ENCODE results near the gene C12orf75.

Gene C12orf75

GRCh38 chr12:105365231-105365630 lies 34.7 kb downstream of the C12orf75 start:
- no peak for DNase-seq (ENCODE audit: extremely low spot score)
- CTCF ChIA-PET = no interaction called here
- POLR2A ChIA-PET = no interaction called here
- no peak for TF ChIP-seq SP1 (IDR thresholded peaks at IDR 0.05)
- TF ChIP-seq ZNF384 (IDR thresholded peaks at IDR 0.05) = no peak
- no peak for TF ChIP-seq LEF1 (IDR thresholded peaks at IDR 0.05; ENCODE audit: borderline replicate concordance)
- TF ChIP-seq FOXM1 (IDR thresholded peaks at IDR 0.05; ENCODE audit: borderline replicate concordance) = no peak
- TF ChIP-seq CTBP1 (IDR thresholded peaks at IDR 0.05; ENCODE audit: borderline replicate concordance) = no peak
- TF ChIP-seq ELF4 (IDR thresholded peaks at IDR 0.05) = no peak
- no peak for TF ChIP-seq HDGF (IDR thresholded peaks at IDR 0.05; ENCODE audit: borderline replicate concordance)
- TF ChIP-seq FOXA1 (IDR thresholded peaks at IDR 0.05) = no peak
- TF ChIP-seq NFRKB (IDR thresholded peaks at IDR 0.05) = no peak

DNA sequence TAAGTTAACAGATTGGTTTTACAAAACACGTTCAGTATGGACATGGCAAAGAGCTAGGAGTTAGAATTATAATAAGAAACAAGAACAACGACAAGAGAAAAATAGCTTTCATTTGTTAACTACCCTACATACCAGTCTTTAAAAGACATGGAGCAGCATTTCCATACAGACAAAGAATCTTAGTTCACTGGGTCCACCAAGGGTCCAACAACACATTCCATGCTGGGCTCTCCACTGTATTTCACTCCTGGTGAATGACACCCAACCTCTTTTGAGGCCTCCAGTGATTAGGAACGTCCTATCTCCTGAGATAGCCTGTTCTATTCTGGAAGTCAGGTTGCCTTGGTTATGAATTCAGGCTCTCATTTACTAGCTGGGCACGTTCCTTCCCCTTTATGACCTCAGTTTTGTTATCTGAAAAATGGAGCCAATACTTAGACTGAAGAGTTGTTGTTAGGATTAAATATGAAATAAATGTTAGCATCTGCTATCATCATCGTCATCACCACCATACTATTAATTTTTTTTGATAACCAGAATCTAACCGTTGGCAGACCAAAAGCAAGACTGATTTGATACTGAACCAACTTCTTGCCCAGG lies 37.7 kb downstream of the C12orf75 start:
- ChIA-PET POLR2A (no interaction called here), CTCF (no interaction called here)
- DNase-seq (ENCODE audit: extremely low spot score) = no peak
- TF ChIP-seq LEF1 (IDR thresholded peaks at IDR 0.05; ENCODE audit: borderline replicate concordance) (no peak), ZNF384 (IDR thresholded peaks at IDR 0.05) (no peak), FOXK2 (IDR thresholded peaks at IDR 0.05) (no peak)

- POLR2A ChIA-PET = no interaction called here
- CTCF ChIA-PET = no interaction called here
- DNase-seq (ENCODE audit: extremely low spot score) = no peak
- TF ChIP-seq ELF4 (IDR thresholded peaks at IDR 0.05) (no peak), L3MBTL2 (conservative IDR thresholded peaks at IDR 0.05) (no peak), SP1 (IDR thresholded peaks at IDR 0.05) (no peak), TARDBP (IDR thresholded peaks at IDR 0.05) (no peak), CTBP1 (IDR thresholded peaks at IDR 0.05; ENCODE audit: borderline replicate concordance) (no peak), ARNT (IDR thresholded peaks at IDR 0.05) (no peak), FOXA1 (IDR thresholded peaks at IDR 0.05) (no peak), NFRKB (IDR thresholded peaks at IDR 0.05) (no peak), SUZ12 (IDR thresholded peaks at IDR 0.05) (no peak), ZNF384 (IDR thresholded peaks at IDR 0.05) (no peak), FOXK2 (IDR thresholded peaks at IDR 0.05) (no peak), FOXM1 (IDR thresholded peaks at IDR 0.05; ENCODE audit: borderline replicate concordance) (no peak), HDGF (IDR thresholded peaks at IDR 0.05; ENCODE audit: borderline replicate concordance) (no peak), BHLHE40 (IDR thresholded peaks at IDR 0.05; ENCODE audit: borderline replicate concordance) (no peak), LEF1 (IDR thresholded peaks at IDR 0.05; ENCODE audit: borderline replicate concordance) (no peak), PKNOX1 (IDR thresholded peaks at IDR 0.05) (no peak)
Measured at GRCh38 chr12:105369014-105369413, 38.5 kb downstream of the C12orf75 start.

DNA sequence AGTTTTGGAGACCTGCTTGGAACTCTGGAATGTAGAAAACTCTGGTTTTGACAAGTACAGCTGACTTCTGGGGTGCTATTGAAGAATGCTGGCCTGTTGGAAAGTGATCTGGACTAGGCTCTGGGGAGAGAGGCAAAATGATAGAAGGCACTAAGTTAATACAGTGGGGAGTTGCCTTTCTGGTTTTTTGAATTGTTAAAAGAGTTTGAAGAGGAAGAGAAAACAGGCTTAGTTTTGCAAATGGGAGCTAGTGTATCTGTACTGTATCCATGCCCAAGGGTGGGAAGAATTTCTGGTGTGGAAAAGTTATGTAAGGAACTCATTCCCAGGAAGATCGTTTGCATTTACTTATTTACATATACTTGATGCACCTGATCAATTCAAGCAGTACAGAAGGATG lies 43.8 kb downstream of the C12orf75 start:
- TF ChIP-seq SP1 (IDR thresholded peaks at IDR 0.05) = no peak
- no peak for TF ChIP-seq TARDBP (IDR thresholded peaks at IDR 0.05)
- TF ChIP-seq ZNF384 (IDR thresholded peaks at IDR 0.05) = no peak
- no peak for TF ChIP-seq HDGF (IDR thresholded peaks at IDR 0.05; ENCODE audit: borderline replicate concordance)
- TF ChIP-seq NFRKB (IDR thresholded peaks at IDR 0.05) = no peak
- no peak for TF ChIP-seq BHLHE40 (IDR thresholded peaks at IDR 0.05; ENCODE audit: borderline replicate concordance)
- no peak for TF ChIP-seq CTBP1 (IDR thresholded peaks at IDR 0.05; ENCODE audit: borderline replicate concordance)
- TF ChIP-seq PKNOX1 (IDR thresholded peaks at IDR 0.05) = no peak
- no peak for TF ChIP-seq FOXA1 (IDR thresholded peaks at IDR 0.05)
- TF ChIP-seq FOXK2 (IDR thresholded peaks at IDR 0.05) = no peak
- TF ChIP-seq SUZ12 (IDR thresholded peaks at IDR 0.05) = no peak
- TF ChIP-seq ELF4 (IDR thresholded peaks at IDR 0.05) = no peak
- TF ChIP-seq LEF1 (IDR thresholded peaks at IDR 0.05; ENCODE audit: borderline replicate concordance) = no peak
- TF ChIP-seq FOXM1 (IDR thresholded peaks at IDR 0.05; ENCODE audit: borderline replicate concordance) = no peak
- no peak for TF ChIP-seq ARNT (IDR thresholded peaks at IDR 0.05)
- no peak for TF ChIP-seq L3MBTL2 (conservative IDR thresholded peaks at IDR 0.05)
- DNase-seq (ENCODE audit: extremely low spot score) = no peak
- CTCF ChIA-PET = interaction anchor here (1.7 kb wide), 1 partner anchor 9 kb away, joined by 5 read pairs; no protein-coding TSS in a partner anchor
- POLR2A ChIA-PET = no interaction called here

GRCh38 chr12:105377077-105377476 lies 46.6 kb downstream of the C12orf75 start:
- TF ChIP-seq ZNF384 (IDR thresholded peaks at IDR 0.05) = no peak
- TF ChIP-seq L3MBTL2 (conservative IDR thresholded peaks at IDR 0.05) = no peak
- no peak for TF ChIP-seq PKNOX1 (IDR thresholded peaks at IDR 0.05)
- TF ChIP-seq SP1 (IDR thresholded peaks at IDR 0.05) = no peak
- POLR2A ChIA-PET = no interaction called here
- CTCF ChIA-PET = no interaction called here
- no peak for DNase-seq (ENCODE audit: extremely low spot score)

GRCh38 chr12:105378911-105379310 lies 48.4 kb downstream of the C12orf75 start:
- DNase-seq (ENCODE audit: extremely low spot score) = no peak
- CTCF ChIA-PET = interaction anchor here (0.7 kb wide), 1 partner anchor 31 kb away, joined by 4 read pairs; no protein-coding TSS in a partner anchor
- TF ChIP-seq L3MBTL2 (conservative IDR thresholded peaks at IDR 0.05) (no peak), SP1 (IDR thresholded peaks at IDR 0.05) (no peak), LEF1 (IDR thresholded peaks at IDR 0.05; ENCODE audit: borderline replicate concordance) (no peak), HDGF (IDR thresholded peaks at IDR 0.05; ENCODE audit: borderline replicate concordance) (no peak), FOXA1 (IDR thresholded peaks at IDR 0.05) (no peak)
- POLR2A ChIA-PET = interaction anchor here (1.4 kb wide), 1 partner anchor 143 kb away, joined by 4 read pairs; the partner anchor contains the start of gene APPL2

Data from HEK293T (cell line).